Activated T-helper 17 cell treated with anti-CD3 and anti-CD28 coated beads, Interleukin-2, amount 50 U/mL, for 72 hours (primary cell): ENCODE results near the gene HMGCLL1. TPM values are rescaled to one million over a fixed set of nuclear protein-coding genes. Genes with fewer than 3 reads are reported as not detected.

Experiments
- ATAC-seq: fragments of 150-1000 bp; cut with Tn5 transposase; replicated peaks from 2 replicates; pipeline ENCODE4 v1.10.0; 2021; ENCODE audit warnings: mild to moderate bottlenecking, moderate library complexity
- H3K27ac Mint-ChIP-seq: one replicate; pipeline ENCODE4 v1.8.0; 2022; ENCODE audit warnings: mixed read lengths
- H3K27me3 Mint-ChIP-seq: one replicate; pipeline ENCODE4 v1.8.0; 2022; ENCODE audit warnings: mixed read lengths
- H3K36me3 Mint-ChIP-seq: one replicate; pipeline ENCODE4 v1.8.0; 2022; ENCODE audit warnings: low read depth, mild to moderate bottlenecking, mixed read lengths
- H3K4me1 Mint-ChIP-seq: one replicate; pipeline ENCODE4 v1.8.0; 2022; ENCODE audit warnings: mixed read lengths
- H3K4me3 Mint-ChIP-seq: one replicate; pipeline ENCODE4 v1.8.0; 2022; ENCODE audit warnings: mild to moderate bottlenecking, mixed read lengths
- H3K9me3 Mint-ChIP-seq: one replicate; pipeline ENCODE4 v1.8.0; 2022; ENCODE audit warnings: mixed read lengths
- total RNA-seq, 2 donors: library from RNA; stranded (reverse); gene quantifications; one replicate each; pipeline ENCODE4 v1.2.3, GENCODE V29; 2022

The HMGCLL1 gene
- total RNA-seq, 2 donors from 2014 or later, result not detected

GRCh38 chr6:55511122-55511800 lies 67.7 kb downstream of the HMGCLL1 start:
- no peak for ATAC-seq
- H3K9me3 Mint-ChIP-seq, result no peaks in the 10 kb centered on the region
- no peaks in the 10 kb centered on the region for H3K36me3 Mint-ChIP-seq
- H3K27me3 Mint-ChIP-seq, result no peaks in the 10 kb centered on the region
- H3K4me1 Mint-ChIP-seq, result no peaks in the 10 kb centered on the region
- no peak overlapping the region for H3K27ac Mint-ChIP-seq
- H3K4me3 Mint-ChIP-seq, result no peak overlapping the region

- Mint-ChIP-seq H3K9me3 (peaks cover 15% of the 10 kb centered on the region), H3K27me3 (no peaks in the 10 kb centered on the region), H3K4me1 (no peaks in the 10 kb centered on the region), H3K27ac (no peak overlapping the region), H3K36me3 (no peaks in the 10 kb centered on the region), H3K4me3 (no peak overlapping the region)
- ATAC-seq, result no peak
Measured at GRCh38 chr6:55499591-55499990, 79.4 kb downstream of the HMGCLL1 start.

- no peak overlapping the region for H3K4me3 Mint-ChIP-seq
- no peak overlapping the region for H3K27ac Mint-ChIP-seq
- peaks cover 18% of the 10 kb centered on the region for H3K9me3 Mint-ChIP-seq
- no peaks in the 10 kb centered on the region for H3K27me3 Mint-ChIP-seq
- no peak for ATAC-seq
- no peaks in the 10 kb centered on the region for H3K36me3 Mint-ChIP-seq
- H3K4me1 Mint-ChIP-seq, result no peaks in the 10 kb centered on the region
Measured at GRCh38 chr6:55497694-55498093, 81.3 kb downstream of the HMGCLL1 start.

GRCh38 chr6:55496201-55496600 lies 82.8 kb downstream of the HMGCLL1 start:
- no peak overlapping the region for H3K27ac Mint-ChIP-seq
- no peak overlapping the region for H3K4me3 Mint-ChIP-seq
- no peaks in the 10 kb centered on the region for H3K36me3 Mint-ChIP-seq
- H3K9me3 Mint-ChIP-seq, result peaks cover 12% of the 10 kb centered on the region
- H3K27me3 Mint-ChIP-seq, result no peaks in the 10 kb centered on the region
- no peaks in the 10 kb centered on the region for H3K4me1 Mint-ChIP-seq
- no peak for ATAC-seq

GRCh38 chr6:55495277-55495676 lies 83.7 kb downstream of the HMGCLL1 start:
- Mint-ChIP-seq H3K27me3 (no peaks in the 10 kb centered on the region), H3K4me3 (no peak overlapping the region), H3K27ac (no peak overlapping the region), H3K4me1 (no peaks in the 10 kb centered on the region), H3K36me3 (no peaks in the 10 kb centered on the region), H3K9me3 (peaks cover 12% of the 10 kb centered on the region)
- no peak for ATAC-seq

- peaks cover 7% of the 10 kb centered on the region for H3K9me3 Mint-ChIP-seq
- no peaks in the 10 kb centered on the region for H3K27me3 Mint-ChIP-seq
- no peak for ATAC-seq
- H3K27ac Mint-ChIP-seq, result no peak overlapping the region
- H3K4me3 Mint-ChIP-seq, result no peak overlapping the region
- no peaks in the 10 kb centered on the region for H3K36me3 Mint-ChIP-seq
- no peaks in the 10 kb centered on the region for H3K4me1 Mint-ChIP-seq
Measured at GRCh38 chr6:55494411-55494810, 84.6 kb downstream of the HMGCLL1 start.

GRCh38 chr6:55492259-55492658 lies 86.7 kb downstream of the HMGCLL1 start:
- Mint-ChIP-seq H3K27me3 (no peaks in the 10 kb centered on the region), H3K4me3 (no peak overlapping the region), H3K36me3 (no peaks in the 10 kb centered on the region), H3K9me3 (peaks cover 4% of the 10 kb centered on the region), H3K27ac (no peak overlapping the region), H3K4me1 (no peaks in the 10 kb centered on the region)
- no peak for ATAC-seq

GRCh38 chr6:55490871-55491270 lies 88.1 kb downstream of the HMGCLL1 start:
- Mint-ChIP-seq H3K36me3 (no peaks in the 10 kb centered on the region), H3K4me1 (no peaks in the 10 kb centered on the region), H3K27me3 (no peaks in the 10 kb centered on the region), H3K27ac (no peak overlapping the region), H3K9me3 (peaks cover 4% of the 10 kb centered on the region), H3K4me3 (no peak overlapping the region)
- no peak for ATAC-seq

- Mint-ChIP-seq H3K27ac (no peak overlapping the region), H3K36me3 (no peaks in the 10 kb centered on the region), H3K4me3 (no peak overlapping the region), H3K27me3 (no peaks in the 10 kb centered on the region), H3K9me3 (peaks cover 12% of the 10 kb centered on the region), H3K4me1 (no peaks in the 10 kb centered on the region)
- no peak for ATAC-seq
Measured at GRCh38 chr6:55474382-55474781, 104.6 kb downstream of the HMGCLL1 start.

GRCh38 chr6:55473722-55474121 lies 105.3 kb downstream of the HMGCLL1 start:
- ATAC-seq, result no peak
- H3K36me3 Mint-ChIP-seq, result no peaks in the 10 kb centered on the region
- H3K27me3 Mint-ChIP-seq, result no peaks in the 10 kb centered on the region
- H3K4me1 Mint-ChIP-seq, result no peaks in the 10 kb centered on the region
- no peak overlapping the region for H3K27ac Mint-ChIP-seq
- H3K9me3 Mint-ChIP-seq, result peaks cover 15% of the 10 kb centered on the region
- no peak overlapping the region for H3K4me3 Mint-ChIP-seq

GRCh38 chr6:55469951-55470366 lies 109.0 kb downstream of the HMGCLL1 start:
- no peak overlapping the region for H3K4me3 Mint-ChIP-seq
- no peaks in the 10 kb centered on the region for H3K27me3 Mint-ChIP-seq
- no peak for ATAC-seq
- H3K4me1 Mint-ChIP-seq, result no peaks in the 10 kb centered on the region
- no peak overlapping the region for H3K27ac Mint-ChIP-seq
- H3K36me3 Mint-ChIP-seq, result no peaks in the 10 kb centered on the region
- peaks cover 20% of the 10 kb centered on the region for H3K9me3 Mint-ChIP-seq

GRCh38 chr6:55456016-55456415 lies 123.0 kb downstream of the HMGCLL1 start:
- Mint-ChIP-seq H3K36me3 (no peaks in the 10 kb centered on the region), H3K4me3 (no peak overlapping the region), H3K27ac (no peak overlapping the region), H3K27me3 (no peaks in the 10 kb centered on the region), H3K4me1 (no peaks in the 10 kb centered on the region), H3K9me3 (peaks cover 4% of the 10 kb centered on the region)
- no peak for ATAC-seq

GRCh38 chr6:55450005-55450404 lies 129.0 kb downstream of the HMGCLL1 start:
- H3K36me3 Mint-ChIP-seq, result no peaks in the 10 kb centered on the region
- ATAC-seq, result no peak
- H3K4me3 Mint-ChIP-seq, result no peak overlapping the region
- H3K9me3 Mint-ChIP-seq, result peaks cover 19% of the 10 kb centered on the region
- H3K27me3 Mint-ChIP-seq, result no peaks in the 10 kb centered on the region
- no peaks in the 10 kb centered on the region for H3K4me1 Mint-ChIP-seq
- no peak overlapping the region for H3K27ac Mint-ChIP-seq

GRCh38 chr6:55449225-55449624 lies 129.8 kb downstream of the HMGCLL1 start:
- no peaks in the 10 kb centered on the region for H3K27me3 Mint-ChIP-seq
- no peak for ATAC-seq
- H3K27ac Mint-ChIP-seq, result no peak overlapping the region
- no peaks in the 10 kb centered on the region for H3K36me3 Mint-ChIP-seq
- H3K4me1 Mint-ChIP-seq, result no peaks in the 10 kb centered on the region
- H3K9me3 Mint-ChIP-seq, result peaks cover 19% of the 10 kb centered on the region
- no peak overlapping the region for H3K4me3 Mint-ChIP-seq

GRCh38 chr6:55448451-55448850 lies 130.5 kb downstream of the HMGCLL1 start:
- no peaks in the 10 kb centered on the region for H3K27me3 Mint-ChIP-seq
- peaks cover 19% of the 10 kb centered on the region for H3K9me3 Mint-ChIP-seq
- H3K36me3 Mint-ChIP-seq, result no peaks in the 10 kb centered on the region
- H3K27ac Mint-ChIP-seq, result no peak overlapping the region
- no peak for ATAC-seq
- H3K4me1 Mint-ChIP-seq, result no peaks in the 10 kb centered on the region
- no peak overlapping the region for H3K4me3 Mint-ChIP-seq

- Mint-ChIP-seq H3K27ac (no peak overlapping the region), H3K4me3 (no peak overlapping the region), H3K27me3 (no peaks in the 10 kb centered on the region), H3K9me3 (peaks cover 18% of the 10 kb centered on the region), H3K36me3 (no peaks in the 10 kb centered on the region), H3K4me1 (no peaks in the 10 kb centered on the region)
- ATAC-seq, result no peak
Measured at GRCh38 chr6:55447891-55448290, 131.1 kb downstream of the HMGCLL1 start.
